ENCODE data around the gene STXBP5. TPM values are rescaled to one million over a fixed set of nuclear protein-coding genes. Genes with fewer than 3 reads are reported as not detected.

The STXBP5 gene
- total and polyA plus RNA-seq, 2 donors (not counting 1 experiment from before 2014, with no cell fraction given): 4.6 to 24.1 TPM

DNA sequence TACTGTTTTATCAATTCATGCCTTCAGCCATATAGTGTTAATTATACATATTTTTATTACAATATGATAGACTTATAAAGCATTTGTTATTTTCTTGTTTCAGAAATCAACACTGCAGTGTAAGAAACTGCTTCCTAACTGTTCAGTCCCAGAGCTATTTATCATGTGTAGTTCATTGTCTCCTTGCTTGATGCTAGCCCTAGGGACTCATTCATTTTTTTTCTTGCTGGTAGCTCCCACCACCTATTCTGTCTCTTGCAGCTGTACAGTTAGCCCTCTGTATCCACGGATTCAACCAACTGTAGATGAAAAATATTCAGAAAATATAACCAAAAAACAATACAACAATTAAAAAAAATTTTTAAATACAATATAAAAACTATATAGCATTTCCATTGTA, 121.3 kb downstream of the STXBP5 start:
- POLR2A ChIA-PET: no interaction called here
- Histone ChIP-seq H3K79me2 (ENCODE audit: control insufficient read depth, insufficient read depth, low read length) (no peaks in the 10 kb centered on the region), H2AFZ (ENCODE audit: insufficient read depth, low read depth, low read length, poor library complexity, severe bottlenecking) (no peak overlapping the region), H3K4me2 (replicated peaks; ENCODE audit: low read depth, low read length, poor library complexity, severe bottlenecking) (no peak overlapping the region), H3K4me3 (ENCODE audit: control extremely low read depth in 1 of 5, extremely low read depth in 1 of 5, insufficient read depth in 1 of 5, low read depth in 2 of 5, low read length in 4 of 5) (no peak overlapping the region), H4K20me1 (ENCODE audit: control insufficient read depth, insufficient read depth, low read length, poor library complexity, severe bottlenecking) (no peaks in the 10 kb centered on the region), H3K36me3 (replicated peaks in 1 of 2; ENCODE audit: control extremely low read depth in 1 of 2, control insufficient read depth in 1 of 2, extremely low read depth in 1 of 2, insufficient read depth in 2 of 2, low read length in 1 of 2) (peaks cover 1 to 17% of the 10 kb centered on the region in 2 experiments), H3K27me3 (replicated peaks in 1 of 4; ENCODE audit: control extremely low read depth in 1 of 4, control insufficient read depth in 3 of 4, insufficient read depth in 4 of 4, low read length in 3 of 4) (no peaks in the 10 kb centered on the region), H3K4me1 (ENCODE audit: control insufficient read depth in 2 of 2, insufficient read depth in 2 of 2, low read length in 2 of 2) (peaks cover 16% of the 10 kb centered on the region in 2 donors), H3K9me3 (ENCODE audit: control extremely low read depth in 1 of 3, control insufficient read depth in 2 of 3, insufficient read depth in 1 of 3, low read length in 2 of 3) (no peaks in the 10 kb centered on the region), H3K9ac (ENCODE audit: low read length) (no peak overlapping the region), H3K27ac (ENCODE audit: low read length in 2 of 2) (no peak overlapping the region)
- Mint-ChIP-seq H3K4me1 (peaks cover 22% of the 10 kb centered on the region), H3K9me3 (ENCODE audit: insufficient read depth) (no peaks in the 10 kb centered on the region), H3K4me3 (no peak overlapping the region), H3K27ac (no peak overlapping the region), H3K27me3 (no peaks in the 10 kb centered on the region)
- intact Hi-C loops (cut with micrococcal nuclease): no loop called here
- ATAC-seq (ENCODE audit: low read depth): no peak
- TF ChIP-seq EZH2 (IDR thresholded peaks at IDR 0.05; ENCODE audit: borderline replicate concordance, insufficient read depth, low read depth, low read length, poor library complexity, severe bottlenecking): no peak
- TF ChIP-seq, protein P1, sequence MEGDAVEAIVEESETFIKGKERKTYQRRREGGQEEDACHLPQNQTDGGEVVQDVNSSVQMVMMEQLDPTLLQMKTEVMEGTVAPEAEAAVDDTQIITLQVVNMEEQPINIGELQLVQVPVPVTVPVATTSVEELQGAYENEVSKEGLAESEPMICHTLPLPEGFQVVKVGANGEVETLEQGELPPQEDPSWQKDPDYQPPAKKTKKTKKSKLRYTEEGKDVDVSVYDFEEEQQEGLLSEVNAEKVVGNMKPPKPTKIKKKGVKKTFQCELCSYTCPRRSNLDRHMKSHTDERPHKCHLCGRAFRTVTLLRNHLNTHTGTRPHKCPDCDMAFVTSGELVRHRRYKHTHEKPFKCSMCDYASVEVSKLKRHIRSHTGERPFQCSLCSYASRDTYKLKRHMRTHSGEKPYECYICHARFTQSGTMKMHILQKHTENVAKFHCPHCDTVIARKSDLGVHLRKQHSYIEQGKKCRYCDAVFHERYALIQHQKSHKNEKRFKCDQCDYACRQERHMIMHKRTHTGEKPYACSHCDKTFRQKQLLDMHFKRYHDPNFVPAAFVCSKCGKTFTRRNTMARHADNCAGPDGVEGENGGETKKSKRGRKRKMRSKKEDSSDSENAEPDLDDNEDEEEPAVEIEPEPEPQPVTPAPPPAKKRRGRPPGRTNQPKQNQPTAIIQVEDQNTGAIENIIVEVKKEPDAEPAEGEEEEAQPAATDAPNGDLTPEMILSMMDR (IDR thresholded peaks at IDR 0.05): no peak
- no peak for DNase-seq
- CTCF ChIA-PET: no interaction called here
- WGBS (ENCODE audit: insufficient coverage): no CpG with 5 or more reads among the region's 1 CpG

DNA sequence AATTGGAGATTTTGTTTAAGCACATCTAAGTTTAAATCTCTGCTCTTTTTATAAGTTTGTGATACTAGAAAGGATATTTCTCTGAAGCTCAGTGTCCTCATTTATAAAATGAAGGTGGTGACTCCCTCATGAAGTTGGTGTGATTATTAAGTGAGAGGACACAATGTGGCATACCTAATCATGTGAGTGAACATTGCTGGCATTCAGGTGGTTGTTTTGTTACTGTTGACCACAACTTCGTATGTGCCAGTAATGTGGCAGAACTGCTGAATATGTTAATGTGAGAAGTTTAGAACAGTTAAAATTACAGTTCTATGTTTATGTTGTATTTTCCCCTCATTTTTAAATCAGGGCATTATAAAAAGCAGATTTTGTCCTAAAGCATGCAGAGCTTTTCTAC, 127.2 kb downstream of the STXBP5 start:
- Histone ChIP-seq H3K4me1 (ENCODE audit: control insufficient read depth in 2 of 2, insufficient read depth in 2 of 2, low read length in 2 of 2) (no peaks in the 10 kb centered on the region), H3K4me3 (ENCODE audit: control extremely low read depth in 1 of 5, extremely low read depth in 1 of 5, insufficient read depth in 1 of 5, low read depth in 2 of 5, low read length in 4 of 5) (no peak overlapping the region), H3K9me3 (ENCODE audit: control extremely low read depth in 1 of 3, control insufficient read depth in 2 of 3, insufficient read depth in 1 of 3, low read length in 2 of 3) (no peaks in the 10 kb centered on the region), H3K27ac (ENCODE audit: low read length in 2 of 2) (no peak overlapping the region), H3K4me2 (replicated peaks; ENCODE audit: low read depth, low read length, poor library complexity, severe bottlenecking) (no peak overlapping the region), H2AFZ (ENCODE audit: insufficient read depth, low read depth, low read length, poor library complexity, severe bottlenecking) (no peak overlapping the region), H3K27me3 (replicated peaks in 1 of 4; ENCODE audit: control extremely low read depth in 1 of 4, control insufficient read depth in 3 of 4, insufficient read depth in 4 of 4, low read length in 3 of 4) (no peaks in the 10 kb centered on the region), H4K20me1 (ENCODE audit: control insufficient read depth, insufficient read depth, low read length, poor library complexity, severe bottlenecking) (no peaks in the 10 kb centered on the region), H3K9ac (ENCODE audit: low read length) (no peak overlapping the region), H3K36me3 (replicated peaks in 1 of 2; ENCODE audit: control extremely low read depth in 1 of 2, control insufficient read depth in 1 of 2, extremely low read depth in 1 of 2, insufficient read depth in 2 of 2, low read length in 1 of 2) (peaks cover 4 to 15% of the 10 kb centered on the region in 2 experiments), H3K79me2 (ENCODE audit: control insufficient read depth, insufficient read depth, low read length) (no peaks in the 10 kb centered on the region)
- Mint-ChIP-seq H3K27me3 (no peaks in the 10 kb centered on the region), H3K27ac (no peak overlapping the region), H3K4me1 (no peaks in the 10 kb centered on the region), H3K9me3 (ENCODE audit: insufficient read depth) (no peaks in the 10 kb centered on the region), H3K4me3 (no peak overlapping the region)
- no peak for TF ChIP-seq EZH2 (IDR thresholded peaks at IDR 0.05; ENCODE audit: borderline replicate concordance, insufficient read depth, low read depth, low read length, poor library complexity, severe bottlenecking)
- TF ChIP-seq, protein P1 (IDR thresholded peaks at IDR 0.05): no peak
- ChIA-PET CTCF (no interaction called here), POLR2A (no interaction called here)
- no peak for ATAC-seq (ENCODE audit: low read depth)
- DNase-seq: no peak
- WGBS (ENCODE audit: insufficient coverage): no CpG with 5 or more reads among the region's 1 CpG
- intact Hi-C loops (cut with micrococcal nuclease): no loop called here
